Chondrocyte (in vitro differentiated cells): Measurements from ENCODE around the gene CNKSR3. TPM values are rescaled to one million over a fixed set of nuclear protein-coding genes. Genes with fewer than 3 reads are reported as not detected.

Experiments
- DNase-seq: peaks from one replicate; pipeline ENCODE4 v3.0.0; 2021; ENCODE audit warnings: mixed read lengths, low spot score
- H3K27ac Mint-ChIP-seq: one replicate; pipeline ENCODE4 v1.8.0; 2021; ENCODE audit warnings: mild to moderate bottlenecking, moderate library complexity, mixed read lengths; ENCODE audit not compliant: unreplicated experiment
- H3K27me3 Mint-ChIP-seq: 2 replicates; pipeline ENCODE4 v1.8.0; 2021; ENCODE audit warnings: low read depth, mixed read lengths
- H3K36me3 Mint-ChIP-seq: 2 replicates; pipeline ENCODE4 v1.8.0; 2021; ENCODE audit warnings: low read depth, mixed read lengths
- H3K4me1 Mint-ChIP-seq: 2 replicates; pipeline ENCODE4 v1.8.0; 2021; ENCODE audit warnings: low read depth, mild to moderate bottlenecking, mixed read lengths
- H3K4me3 Mint-ChIP-seq: one replicate; pipeline ENCODE4 v1.8.0; 2021; ENCODE audit warnings: mild to moderate bottlenecking, moderate library complexity, mixed read lengths; ENCODE audit not compliant: unreplicated experiment
- H3K9me3 Mint-ChIP-seq: 2 replicates; pipeline ENCODE4 v1.8.0; 2021; ENCODE audit warnings: low read depth, mixed read lengths
- total RNA-seq: library from RNA; stranded (reverse); gene quantifications from 3 replicates; pipeline ENCODE4 v1.2.1, GENCODE V29; 2021
- TF ChIP-seq, protein P1 (sequence below): fragments of 200-600 bp; sonication (generic); IDR thresholded peaks from 2 replicates; pipeline ENCODE4 v1.5.0; 2021; ENCODE audit warnings: antibody characterized with exemption, mild to moderate bottlenecking, moderate library complexity

Gene CNKSR3
- total RNA-seq, 1 donor from 2014 or later = 14.2 TPM

DNA sequence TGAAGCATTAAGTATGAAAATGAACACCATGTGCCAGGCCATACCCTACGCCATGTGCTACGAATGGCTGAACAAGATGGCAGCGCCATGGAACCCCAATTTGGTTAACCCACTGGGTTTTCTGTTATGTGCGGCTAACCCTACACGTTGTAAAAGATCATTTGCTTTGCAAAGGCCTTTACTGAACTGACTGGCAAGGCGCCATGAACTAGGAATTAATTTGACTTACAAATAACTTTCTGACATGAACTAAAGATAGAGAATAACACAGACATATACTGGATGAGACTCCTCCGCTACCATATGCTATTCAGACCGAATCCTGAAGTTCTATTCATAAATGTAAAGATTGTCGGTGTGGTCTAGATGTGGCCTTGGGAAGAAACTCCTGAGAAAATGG lies 3.9 kb downstream of the CNKSR3 start:
- TF ChIP-seq, protein P1, sequence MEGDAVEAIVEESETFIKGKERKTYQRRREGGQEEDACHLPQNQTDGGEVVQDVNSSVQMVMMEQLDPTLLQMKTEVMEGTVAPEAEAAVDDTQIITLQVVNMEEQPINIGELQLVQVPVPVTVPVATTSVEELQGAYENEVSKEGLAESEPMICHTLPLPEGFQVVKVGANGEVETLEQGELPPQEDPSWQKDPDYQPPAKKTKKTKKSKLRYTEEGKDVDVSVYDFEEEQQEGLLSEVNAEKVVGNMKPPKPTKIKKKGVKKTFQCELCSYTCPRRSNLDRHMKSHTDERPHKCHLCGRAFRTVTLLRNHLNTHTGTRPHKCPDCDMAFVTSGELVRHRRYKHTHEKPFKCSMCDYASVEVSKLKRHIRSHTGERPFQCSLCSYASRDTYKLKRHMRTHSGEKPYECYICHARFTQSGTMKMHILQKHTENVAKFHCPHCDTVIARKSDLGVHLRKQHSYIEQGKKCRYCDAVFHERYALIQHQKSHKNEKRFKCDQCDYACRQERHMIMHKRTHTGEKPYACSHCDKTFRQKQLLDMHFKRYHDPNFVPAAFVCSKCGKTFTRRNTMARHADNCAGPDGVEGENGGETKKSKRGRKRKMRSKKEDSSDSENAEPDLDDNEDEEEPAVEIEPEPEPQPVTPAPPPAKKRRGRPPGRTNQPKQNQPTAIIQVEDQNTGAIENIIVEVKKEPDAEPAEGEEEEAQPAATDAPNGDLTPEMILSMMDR = no peak
- H3K36me3 Mint-ChIP-seq = peaks cover 3% of the 10 kb centered on the region
- H3K27me3 Mint-ChIP-seq = no peaks in the 10 kb centered on the region
- no peak overlapping the region for H3K27ac Mint-ChIP-seq
- no peaks in the 10 kb centered on the region for H3K9me3 Mint-ChIP-seq
- H3K4me1 Mint-ChIP-seq = peaks cover 24% of the 10 kb centered on the region
- no peak overlapping the region for H3K4me3 Mint-ChIP-seq
- no peak for DNase-seq

DNA sequence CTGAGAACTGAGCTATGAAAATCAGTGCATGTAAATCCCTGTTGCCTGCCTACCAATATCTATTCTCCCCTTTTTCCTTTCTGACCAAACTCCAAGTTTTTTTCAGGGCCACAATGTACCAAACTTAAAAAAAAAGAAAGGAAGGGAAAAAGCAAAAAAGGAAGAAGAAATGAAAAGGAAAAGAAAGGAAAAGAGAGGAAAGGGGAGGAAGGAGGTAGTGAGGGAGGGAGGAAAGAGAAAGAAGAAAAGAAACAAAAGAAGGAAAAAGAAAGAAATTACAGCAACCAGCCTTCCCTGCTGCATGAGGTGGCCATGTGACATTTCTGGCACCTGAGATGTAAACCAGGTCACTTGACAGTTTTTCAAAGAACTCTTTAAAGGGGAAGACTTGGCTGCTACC lies 4.4 kb downstream of the CNKSR3 start:
- Mint-ChIP-seq H3K27me3 (no peaks in the 10 kb centered on the region), H3K27ac (no peak overlapping the region), H3K9me3 (no peaks in the 10 kb centered on the region), H3K4me1 (peaks cover 23% of the 10 kb centered on the region), H3K4me3 (no peak overlapping the region), H3K36me3 (peaks cover 3% of the 10 kb centered on the region)
- no peak for DNase-seq
- TF ChIP-seq, protein P1 = no peak

DNA sequence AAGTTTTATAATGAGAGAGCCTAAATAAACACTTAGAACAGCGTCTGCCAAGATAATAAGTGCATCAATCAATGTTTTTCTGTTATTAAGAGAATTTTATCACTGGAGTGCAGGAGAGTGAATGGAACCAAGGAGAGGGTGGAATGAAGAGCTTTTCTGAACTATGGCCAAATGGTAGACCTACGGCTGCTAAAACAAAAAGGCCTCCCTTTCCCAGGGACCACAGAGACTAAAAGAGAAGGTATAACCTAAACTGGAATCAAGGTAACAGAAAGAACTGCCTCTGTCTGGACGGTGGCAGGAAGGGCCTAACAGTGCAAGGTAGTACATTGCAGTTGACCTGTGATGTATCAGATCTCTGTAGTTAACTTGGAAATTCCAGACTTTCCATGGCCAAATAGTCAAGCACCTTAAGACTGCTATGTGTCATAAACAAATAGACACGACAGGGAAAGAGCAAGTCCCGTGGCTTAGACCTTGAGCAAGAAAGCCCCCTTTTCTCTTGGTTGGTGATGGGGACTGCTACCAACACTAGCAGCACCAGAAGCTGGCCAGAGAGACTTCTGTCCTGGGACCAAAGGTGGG lies 5.5 kb downstream of the CNKSR3 start:
- no peaks in the 10 kb centered on the region for H3K9me3 Mint-ChIP-seq
- no peaks in the 10 kb centered on the region for H3K27me3 Mint-ChIP-seq
- DNase-seq = no peak
- H3K27ac Mint-ChIP-seq = no peak overlapping the region
- H3K4me3 Mint-ChIP-seq = no peak overlapping the region
- peaks cover 3% of the 10 kb centered on the region for H3K36me3 Mint-ChIP-seq
- TF ChIP-seq, protein P1 = no peak
- peaks cover 28% of the 10 kb centered on the region for H3K4me1 Mint-ChIP-seq

DNA sequence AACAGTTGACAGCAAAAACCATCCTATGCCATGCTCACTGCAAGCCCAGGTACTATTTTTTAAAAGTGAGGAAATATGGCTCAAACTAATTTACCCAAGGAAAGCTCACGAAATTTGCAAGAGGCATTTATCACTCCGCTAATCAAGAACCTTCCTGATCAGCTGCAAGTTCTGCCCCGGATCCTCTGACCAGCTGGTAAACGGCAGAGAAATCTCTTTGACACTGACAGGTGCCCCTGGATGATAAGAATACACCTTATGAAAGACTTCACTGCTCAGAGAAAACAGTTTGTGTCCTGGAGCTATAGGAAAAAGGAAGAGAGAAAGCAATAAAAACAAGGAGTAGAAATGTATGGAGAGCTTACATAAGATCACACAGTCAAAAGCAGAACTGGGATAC lies 6.4 kb downstream of the CNKSR3 start:
- TF ChIP-seq, protein P1 = no peak
- H3K4me3 Mint-ChIP-seq = no peak overlapping the region
- H3K9me3 Mint-ChIP-seq = no peaks in the 10 kb centered on the region
- H3K27me3 Mint-ChIP-seq = no peaks in the 10 kb centered on the region
- peaks cover 3% of the 10 kb centered on the region for H3K36me3 Mint-ChIP-seq
- no peak overlapping the region for H3K27ac Mint-ChIP-seq
- no peak for DNase-seq
- peaks cover 25% of the 10 kb centered on the region for H3K4me1 Mint-ChIP-seq

DNA sequence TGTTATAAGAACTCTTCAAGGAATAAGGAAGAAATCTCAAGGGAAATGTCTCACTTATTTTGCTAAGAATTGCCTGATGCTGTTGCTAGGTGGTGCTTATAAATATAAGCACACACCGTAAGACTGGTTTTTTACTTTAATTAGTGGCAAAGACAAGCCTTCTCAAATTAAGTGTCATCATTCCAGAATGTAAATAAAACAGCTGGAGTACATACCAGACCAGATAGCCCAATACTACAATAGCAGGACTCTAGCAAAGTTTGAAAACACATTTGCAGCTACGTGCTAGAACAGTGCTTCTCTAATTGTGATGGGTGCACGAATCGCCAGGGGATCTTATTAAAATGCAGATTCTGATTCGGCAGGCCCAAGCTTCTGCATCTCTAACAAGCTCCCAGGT lies 6.8 kb downstream of the CNKSR3 start:
- TF ChIP-seq, protein P1 = no peak
- Mint-ChIP-seq H3K27ac (no peak overlapping the region), H3K4me1 (peaks cover 21% of the 10 kb centered on the region), H3K9me3 (no peaks in the 10 kb centered on the region), H3K27me3 (no peaks in the 10 kb centered on the region), H3K4me3 (no peak overlapping the region), H3K36me3 (peaks cover 3% of the 10 kb centered on the region)
- no peak for DNase-seq
